GM19328 (cell line): ENCODE data around the gene KCNQ1.

Source experiments
- ATAC-seq: cut with Tn5 transposase; IDR thresholded peaks from one replicate; pipeline ENCODE4 v1.9.1; 2021; ENCODE audit warnings: mild to moderate bottlenecking, moderate library complexity; ENCODE audit not compliant: unreplicated experiment

The KCNQ1 gene

GRCh38 chr11:2859699-2860037, 414.9 kb downstream of the KCNQ1 start:
- no peak for ATAC-seq

- ATAC-seq, result no peak
Measured at GRCh38 chr11:2860636-2861035, 415.8 kb downstream of the KCNQ1 start.

- ATAC-seq, result no peak
Measured at GRCh38 chr11:2862395-2863275, 417.8 kb downstream of the KCNQ1 start.

- ATAC-seq, result no peak
Measured at GRCh38 chr11:2863276-2863618, 418.4 kb downstream of the KCNQ1 start.

DNA sequence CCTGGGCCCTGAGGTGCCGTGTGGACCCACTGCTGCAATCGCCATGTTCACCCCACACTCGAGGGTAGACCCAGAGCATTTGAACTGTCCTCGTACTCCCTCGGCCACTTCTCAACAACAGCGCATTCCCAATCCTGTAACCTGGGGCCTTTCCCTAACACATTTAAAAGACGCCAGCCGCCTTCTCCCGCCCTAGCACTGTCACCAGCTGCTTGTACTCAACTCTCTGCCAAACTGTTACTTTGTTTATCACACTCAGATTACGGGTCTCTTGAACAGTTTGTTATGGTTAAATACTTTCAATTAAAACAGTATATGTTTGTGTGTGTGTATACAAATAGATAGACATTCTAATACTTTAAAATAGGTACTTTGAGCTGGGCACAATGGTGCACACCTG, 420.1 kb downstream of the KCNQ1 start:
- ATAC-seq, result no peak

- no peak for ATAC-seq
Measured at GRCh38 chr11:2865922-2866577, 421.2 kb downstream of the KCNQ1 start.

GRCh38 chr11:2867142-2867541, 422.3 kb downstream of the KCNQ1 start:
- no peak for ATAC-seq

DNA sequence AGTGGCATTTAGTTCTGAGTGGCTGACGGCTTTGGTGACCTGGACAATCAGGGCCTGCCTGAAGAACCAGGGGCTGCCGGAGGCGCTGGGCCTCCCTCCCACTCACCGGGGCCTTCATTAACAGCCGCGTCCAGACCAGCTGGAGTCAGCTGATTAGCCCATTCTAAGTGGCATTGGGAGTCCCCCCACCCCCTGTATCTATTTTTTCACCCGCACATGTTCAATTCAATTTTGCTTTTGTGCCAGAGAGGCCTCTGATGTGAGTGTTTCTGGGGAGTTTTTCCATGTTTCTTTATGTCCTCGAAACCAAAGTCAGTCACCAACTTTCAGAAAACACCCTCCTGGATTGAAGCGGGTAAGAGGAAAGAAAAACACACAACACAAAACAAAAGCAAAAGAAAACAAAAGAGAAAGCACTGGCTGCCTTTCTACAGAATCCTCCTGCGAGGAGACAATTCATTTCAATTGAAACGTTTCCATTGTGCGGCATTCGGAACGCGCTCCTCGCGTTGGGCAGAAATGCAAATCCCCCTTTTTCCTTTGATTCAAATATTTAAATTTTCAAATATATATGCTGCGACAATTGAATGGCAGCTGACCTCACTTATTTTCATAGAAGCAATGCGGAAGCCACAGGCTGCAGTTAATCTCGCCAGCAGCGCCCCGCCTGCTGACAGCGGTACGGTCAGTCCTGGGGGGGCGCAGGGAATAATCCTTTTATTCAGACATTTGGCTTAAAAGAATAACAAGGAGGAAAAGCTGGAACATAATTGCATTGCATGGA, 423.1 kb downstream of the KCNQ1 start:
- no peak for ATAC-seq

GRCh38 chr11:2868506-2869133, 423.8 kb downstream of the KCNQ1 start:
- ATAC-seq, result no peak

DNA sequence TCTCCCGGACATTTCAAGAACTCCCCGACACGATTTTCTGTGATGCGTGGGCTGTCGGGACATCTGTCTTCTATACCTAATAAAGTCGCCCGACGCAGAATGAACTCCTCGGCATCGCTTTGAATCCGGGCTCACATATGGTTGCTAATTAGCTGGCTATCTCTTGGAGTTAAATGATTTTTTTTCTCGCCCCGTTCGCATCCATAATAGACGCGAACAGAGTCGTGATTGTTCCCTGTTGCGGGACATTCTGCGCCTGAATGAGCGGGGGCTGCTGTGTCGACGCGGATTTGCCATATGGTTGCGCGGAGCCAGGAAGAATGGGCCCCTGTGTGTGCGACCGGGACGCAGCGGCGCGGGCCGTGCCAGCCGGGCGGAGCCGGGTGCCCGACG, 424.3 kb downstream of the KCNQ1 start:
- no peak for ATAC-seq

- ATAC-seq, result no peak
Measured at GRCh38 chr11:2869561-2870427, 425.0 kb downstream of the KCNQ1 start.

- no peak for ATAC-seq
Measured at GRCh38 chr11:2870460-2870859, 425.7 kb downstream of the KCNQ1 start.

DNA sequence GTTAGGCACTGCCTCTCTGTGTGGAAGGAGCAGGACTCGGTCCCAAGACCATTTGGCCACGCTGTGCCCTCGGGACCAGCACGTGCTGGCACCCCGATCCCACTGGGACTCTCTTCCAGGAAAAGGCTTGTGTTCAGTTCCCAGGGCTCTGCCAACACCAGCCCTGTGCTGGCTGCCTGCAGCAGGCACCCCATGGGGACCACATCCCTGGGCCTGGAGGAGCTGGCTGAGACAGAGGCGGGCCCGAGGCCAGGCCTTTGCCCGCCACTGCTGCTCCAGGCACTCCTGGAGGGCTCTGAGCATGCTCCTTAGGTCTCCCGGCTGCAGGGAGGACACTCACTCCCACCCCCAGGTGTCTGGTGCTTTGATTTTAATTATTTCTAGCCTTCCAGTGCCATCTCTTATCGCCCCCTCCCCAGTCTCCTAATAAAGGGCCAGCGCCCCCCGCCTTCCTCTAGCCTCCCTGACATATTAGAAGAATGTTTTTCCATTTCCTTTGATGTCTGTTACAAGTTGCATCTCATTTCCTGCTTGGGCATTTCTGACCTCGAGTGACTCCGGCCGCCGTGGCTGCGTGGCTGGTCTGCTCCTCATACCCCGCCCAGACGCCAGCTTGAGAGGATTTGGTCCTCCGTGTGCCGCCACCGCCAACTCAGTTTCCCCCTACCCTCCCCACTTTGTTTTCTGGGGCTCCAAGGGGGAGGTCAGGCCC, 426.3 kb downstream of the KCNQ1 start:
- no peak for ATAC-seq

GRCh38 chr11:2874963-2875362, 430.2 kb downstream of the KCNQ1 start:
- ATAC-seq, result no peak

DNA sequence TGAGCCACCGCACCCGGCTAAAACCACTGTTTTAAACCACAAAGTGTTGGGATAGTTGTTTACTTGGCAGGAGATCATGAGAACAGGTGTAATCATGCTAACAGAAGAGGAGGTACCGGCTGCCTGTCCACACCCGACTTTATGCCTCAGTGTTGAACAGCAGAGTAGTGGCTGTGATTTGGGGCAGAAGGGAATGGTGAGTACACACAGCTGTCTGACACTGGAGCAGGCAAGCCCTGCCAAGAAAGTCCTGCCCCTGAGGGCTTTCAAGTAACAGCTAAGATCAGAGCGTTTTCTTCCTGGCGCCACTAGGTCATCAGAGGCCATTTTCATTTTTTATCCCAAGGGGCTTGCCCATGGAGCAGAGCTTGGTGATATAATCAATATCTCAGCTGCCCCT, 432.7 kb downstream of the KCNQ1 start:
- no peak for ATAC-seq

DNA sequence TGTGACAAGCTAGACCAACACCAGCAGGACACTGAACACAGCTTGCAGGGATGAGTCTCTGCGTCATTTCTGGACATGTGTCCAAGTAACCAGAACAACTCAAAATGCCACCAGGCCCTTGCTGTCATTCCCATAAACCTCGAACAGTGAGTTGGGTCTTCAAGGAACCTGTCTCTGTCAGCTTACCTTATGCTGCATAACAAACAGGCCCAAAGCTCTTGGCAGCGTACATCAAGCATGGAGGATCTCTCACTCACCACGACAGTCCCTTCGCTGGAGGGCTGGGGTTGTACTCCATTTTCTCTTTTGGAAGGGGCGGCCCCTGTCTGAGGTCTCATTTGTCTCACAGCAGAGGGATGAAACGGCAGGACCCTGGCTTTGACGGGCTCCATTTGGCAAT, 434.0 kb downstream of the KCNQ1 start:
- no peak for ATAC-seq

- no peak for ATAC-seq
Measured at GRCh38 chr11:2880646-2881045, 435.8 kb downstream of the KCNQ1 start.

DNA sequence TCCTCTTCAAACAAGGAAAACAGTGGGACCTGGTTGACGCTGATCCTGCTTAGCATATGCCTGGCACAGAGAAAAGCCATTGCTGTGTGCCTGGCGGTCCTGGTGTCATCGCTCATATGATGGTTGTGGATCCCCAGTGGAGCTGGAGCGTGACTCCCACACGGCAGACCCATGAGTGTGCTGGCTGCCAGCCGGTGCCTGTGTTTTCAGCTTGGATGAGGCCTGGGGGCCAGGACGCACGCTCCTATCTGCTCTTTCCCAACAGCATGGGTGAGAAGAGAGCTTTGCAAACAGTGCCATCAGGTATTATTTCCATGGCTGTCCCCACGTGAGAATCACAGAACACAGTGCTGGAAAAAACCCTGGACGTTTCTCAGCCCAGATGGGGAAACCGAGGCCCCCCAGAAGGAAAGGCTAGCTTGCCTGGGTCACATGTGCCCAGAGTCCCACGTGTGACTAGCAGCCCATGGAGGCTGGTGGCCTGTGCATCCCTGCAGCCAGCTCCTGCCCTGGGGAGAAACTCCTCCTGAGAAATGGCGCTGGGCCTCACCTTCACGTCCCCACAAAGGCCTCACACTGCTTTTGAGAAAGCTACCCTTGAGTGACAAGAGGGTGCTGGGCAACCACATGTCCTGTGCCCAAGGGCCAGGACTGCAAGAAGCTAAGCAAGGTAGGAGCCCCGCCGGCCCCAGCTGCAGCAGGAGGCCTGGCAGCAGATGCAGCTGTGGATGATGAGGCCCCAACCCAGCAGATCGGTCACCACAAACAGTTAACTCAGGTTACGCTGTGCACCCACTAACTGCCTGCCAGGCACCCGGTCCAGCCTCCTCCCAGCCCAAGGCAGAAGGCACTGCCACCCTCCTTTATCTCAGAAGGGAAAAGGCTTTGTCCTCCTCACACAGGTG, 436.5 kb downstream of the KCNQ1 start:
- no peak for ATAC-seq

DNA sequence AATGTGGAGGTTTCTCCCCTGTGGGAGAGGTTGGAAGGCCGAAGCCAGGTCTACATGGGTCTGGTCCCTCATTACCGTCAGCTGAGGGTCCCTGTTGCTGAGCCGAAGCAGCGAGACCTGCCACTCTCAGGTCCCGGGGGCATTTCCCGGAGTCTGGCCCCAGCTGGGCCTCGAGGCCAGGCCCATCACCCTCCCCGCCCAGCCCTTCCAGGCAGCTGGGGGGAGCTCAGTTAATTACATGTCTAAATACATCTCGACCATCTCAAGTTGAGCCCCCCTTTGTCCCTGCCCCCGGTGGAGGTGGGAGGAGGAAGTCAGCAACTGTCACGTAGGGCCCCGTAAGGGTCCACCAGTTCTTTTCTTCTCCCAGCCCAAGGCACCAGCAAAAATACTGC, 437.2 kb downstream of the KCNQ1 start:
- no peak for ATAC-seq
